Parathyroid adenoma (tissue), 2 donors: Measurements from ENCODE around the gene DNAJC6.

Experiments used
- H2AFZ ChIP-seq: fragments of 300-600 bp; sonication (generic); one replicate; pipeline ENCODE4 v1.7.0; 2017; ENCODE audit warnings: antibody characterized with exemption, mild to moderate bottlenecking
- H3K27ac ChIP-seq: fragments of 300-600 bp; sonication (generic); one replicate; pipeline ENCODE4 v1.7.0; 2017
- H3K27me3 ChIP-seq: fragments of 300-600 bp; sonication (generic); one replicate; pipeline ENCODE4 v1.7.0; 2017; ENCODE audit warnings: low read length; ENCODE audit not compliant: control insufficient read depth, insufficient read depth
- H3K36me3 ChIP-seq: fragments of 300-600 bp; sonication (generic); one replicate; pipeline ENCODE4 v1.7.0; 2017; ENCODE audit warnings: low read length; ENCODE audit not compliant: control insufficient read depth, insufficient read depth
- H3K4me1 ChIP-seq: fragments of 300-600 bp; sonication (generic); one replicate; pipeline ENCODE4 v1.7.0; 2017; ENCODE audit warnings: control low read depth
- H3K4me2 ChIP-seq: fragments of 300-600 bp; sonication (generic); one replicate; pipeline ENCODE4 v1.7.0; 2017; ENCODE audit warnings: low read length
- H3K4me3 ChIP-seq: fragments of 300-600 bp; sonication (generic); one replicate; pipeline ENCODE4 v1.7.0; 2017; ENCODE audit warnings: low read depth, low read length
- H3K79me2 ChIP-seq: fragments of 300-600 bp; sonication (generic); one replicate; pipeline ENCODE4 v1.7.0; 2017; ENCODE audit warnings: control low read depth
- H3K9ac ChIP-seq: fragments of 300-600 bp; sonication (generic); one replicate; pipeline ENCODE4 v1.7.0; 2017; ENCODE audit warnings: mild to moderate bottlenecking
- H3K9me3 ChIP-seq: fragments of 300-600 bp; sonication (generic); one replicate; pipeline ENCODE4 v1.7.0; 2017; ENCODE audit warnings: low read length; ENCODE audit not compliant: control insufficient read depth
- TF ChIP-seq, protein P1 (sequence below): fragments of 300-600 bp; sonication (generic); IDR thresholded peaks from one replicate; pipeline ENCODE4 v1.7.0; 2017; ENCODE audit warnings: antibody characterized with exemption, mild to moderate bottlenecking
- donor health status: primary hyperparathyroidism.

The DNAJC6 gene

DNA sequence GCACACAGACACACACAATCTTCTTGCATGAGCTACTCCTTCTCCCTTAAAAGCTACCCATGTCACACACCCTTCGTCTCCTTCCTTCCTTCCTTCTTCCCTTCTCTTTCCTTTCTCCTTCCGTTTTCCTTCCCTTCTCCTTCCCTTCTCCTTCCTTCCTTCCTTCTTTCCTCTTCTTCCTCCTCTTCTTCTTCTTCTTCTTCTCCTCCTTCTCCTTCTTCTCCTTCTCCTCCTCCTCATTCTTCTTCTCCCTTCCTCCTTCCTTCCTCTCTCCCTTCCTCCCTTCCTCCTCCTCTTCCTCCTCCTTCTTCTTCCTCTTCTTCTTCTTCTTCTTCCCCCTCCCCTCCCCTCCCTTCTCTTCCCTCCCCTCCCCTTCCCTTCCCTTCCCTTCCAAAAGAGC lies 59.1 kb downstream of the DNAJC6 start:
- Histone ChIP-seq H2AFZ (no peak overlapping the region), H3K4me2 (no peak overlapping the region), H3K36me3 (no peaks in the 10 kb centered on the region), H3K79me2 (no peaks in the 10 kb centered on the region), H3K4me1 (no peaks in the 10 kb centered on the region), H3K27me3 (no peaks in the 10 kb centered on the region), H3K9me3 (no peaks in the 10 kb centered on the region), H3K4me3 (no peak overlapping the region), H3K9ac (no peak overlapping the region), H3K27ac (no peak overlapping the region)
- TF ChIP-seq, protein P1, sequence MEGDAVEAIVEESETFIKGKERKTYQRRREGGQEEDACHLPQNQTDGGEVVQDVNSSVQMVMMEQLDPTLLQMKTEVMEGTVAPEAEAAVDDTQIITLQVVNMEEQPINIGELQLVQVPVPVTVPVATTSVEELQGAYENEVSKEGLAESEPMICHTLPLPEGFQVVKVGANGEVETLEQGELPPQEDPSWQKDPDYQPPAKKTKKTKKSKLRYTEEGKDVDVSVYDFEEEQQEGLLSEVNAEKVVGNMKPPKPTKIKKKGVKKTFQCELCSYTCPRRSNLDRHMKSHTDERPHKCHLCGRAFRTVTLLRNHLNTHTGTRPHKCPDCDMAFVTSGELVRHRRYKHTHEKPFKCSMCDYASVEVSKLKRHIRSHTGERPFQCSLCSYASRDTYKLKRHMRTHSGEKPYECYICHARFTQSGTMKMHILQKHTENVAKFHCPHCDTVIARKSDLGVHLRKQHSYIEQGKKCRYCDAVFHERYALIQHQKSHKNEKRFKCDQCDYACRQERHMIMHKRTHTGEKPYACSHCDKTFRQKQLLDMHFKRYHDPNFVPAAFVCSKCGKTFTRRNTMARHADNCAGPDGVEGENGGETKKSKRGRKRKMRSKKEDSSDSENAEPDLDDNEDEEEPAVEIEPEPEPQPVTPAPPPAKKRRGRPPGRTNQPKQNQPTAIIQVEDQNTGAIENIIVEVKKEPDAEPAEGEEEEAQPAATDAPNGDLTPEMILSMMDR, result no peak

DNA sequence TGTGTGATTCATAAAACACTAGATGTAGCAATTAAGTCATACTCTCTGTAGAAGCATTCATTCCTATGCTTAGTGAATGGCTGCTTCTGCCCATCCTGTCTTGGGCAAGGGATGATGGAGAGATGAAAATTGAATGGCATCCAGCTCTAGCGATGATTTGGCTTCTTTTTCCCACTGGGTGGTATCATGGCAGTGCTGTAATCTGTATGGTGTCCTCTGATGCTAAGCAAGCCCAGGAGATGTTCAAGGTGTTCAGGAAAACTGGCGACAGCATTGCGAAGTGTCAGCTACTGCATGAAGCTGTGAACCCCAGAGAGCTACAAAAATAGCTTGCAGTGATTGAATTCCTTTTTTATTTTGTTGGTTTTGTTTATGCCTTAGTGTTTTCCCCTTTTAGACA lies 62.2 kb downstream of the DNAJC6 start:
- no peak overlapping the region for H3K4me3 ChIP-seq
- no peaks in the 10 kb centered on the region for H3K4me1 ChIP-seq
- no peak overlapping the region for H3K9ac ChIP-seq
- H3K4me2 ChIP-seq, result no peak overlapping the region
- H3K79me2 ChIP-seq, result no peaks in the 10 kb centered on the region
- no peak overlapping the region for H2AFZ ChIP-seq
- TF ChIP-seq, protein P1, result no peak
- no peaks in the 10 kb centered on the region for H3K36me3 ChIP-seq
- no peak overlapping the region for H3K27ac ChIP-seq
- H3K27me3 ChIP-seq, result no peaks in the 10 kb centered on the region
- no peaks in the 10 kb centered on the region for H3K9me3 ChIP-seq

DNA sequence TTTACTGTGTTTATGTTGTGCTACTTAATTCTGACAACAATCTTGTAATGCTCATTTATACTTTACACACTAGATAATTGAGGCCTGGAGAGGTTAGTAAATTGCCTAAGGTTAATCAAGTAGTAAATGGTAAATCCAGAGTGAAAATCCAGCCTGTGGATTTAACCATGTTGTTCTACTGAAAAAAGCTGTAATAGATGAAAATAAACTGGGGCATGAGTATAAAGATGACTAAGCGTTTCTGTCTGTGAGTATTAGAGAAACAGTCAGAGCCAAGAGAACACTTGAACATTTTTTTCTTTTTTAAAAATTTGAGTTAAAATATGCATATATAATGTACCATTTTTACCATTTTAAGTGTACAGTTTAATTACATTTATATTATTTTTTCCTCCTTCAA lies 63.2 kb downstream of the DNAJC6 start:
- Histone ChIP-seq H3K27ac (no peak overlapping the region), H3K4me1 (no peaks in the 10 kb centered on the region), H3K4me2 (no peak overlapping the region), H3K9ac (no peak overlapping the region), H3K79me2 (no peaks in the 10 kb centered on the region), H3K9me3 (no peaks in the 10 kb centered on the region), H3K36me3 (no peaks in the 10 kb centered on the region), H3K27me3 (no peaks in the 10 kb centered on the region), H2AFZ (no peak overlapping the region), H3K4me3 (no peak overlapping the region)
- TF ChIP-seq, protein P1, result no peak

DNA sequence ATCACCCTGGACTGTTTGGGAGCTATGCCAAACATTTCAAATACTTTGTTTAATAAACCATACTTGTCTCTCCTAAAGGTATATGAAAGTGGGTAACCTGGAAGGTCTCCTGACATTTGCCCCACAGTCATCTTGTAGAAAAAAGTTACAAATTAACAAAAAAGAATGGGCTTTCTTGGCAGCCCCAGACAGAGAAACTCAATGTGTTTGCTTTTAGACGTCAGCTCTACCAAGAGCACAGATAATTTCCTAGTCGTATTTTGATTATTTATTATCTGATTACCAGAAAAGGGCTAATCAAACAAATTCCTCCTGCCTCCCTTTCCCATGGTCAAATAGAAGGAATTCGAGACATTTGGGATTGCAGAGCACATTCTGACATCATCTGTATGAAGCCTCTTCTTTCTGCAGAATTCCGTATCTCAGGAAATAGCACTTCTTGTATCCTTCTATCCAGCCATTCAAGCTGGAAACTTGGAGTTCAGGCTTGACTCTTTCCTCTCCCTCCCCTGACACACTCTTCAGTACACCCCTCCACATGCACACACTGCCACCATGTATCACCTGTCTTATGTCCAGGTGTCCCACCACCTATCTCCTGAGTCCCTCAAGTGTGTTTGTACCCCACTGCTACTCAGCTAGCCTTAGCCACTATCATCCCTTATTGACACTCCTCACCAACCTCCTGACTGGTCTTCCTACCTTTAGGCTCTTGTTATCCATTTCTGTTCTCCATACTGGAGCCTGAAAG lies 68.3 kb downstream of the DNAJC6 start:
- H3K4me2 ChIP-seq, result no peak overlapping the region
- no peaks in the 10 kb centered on the region for H3K4me1 ChIP-seq
- H2AFZ ChIP-seq, result no peak overlapping the region
- no peaks in the 10 kb centered on the region for H3K36me3 ChIP-seq
- no peak overlapping the region for H3K9ac ChIP-seq
- no peaks in the 10 kb centered on the region for H3K79me2 ChIP-seq
- H3K27me3 ChIP-seq, result no peaks in the 10 kb centered on the region
- TF ChIP-seq, protein P1, result no peak
- no peaks in the 10 kb centered on the region for H3K9me3 ChIP-seq
- H3K4me3 ChIP-seq, result no peak overlapping the region
- no peak overlapping the region for H3K27ac ChIP-seq
